PFSK-1 (cell line): ENCODE data around the gene IFITM2.

Source experiments
- POLR2AphosphoS5 ChIP-seq: IDR thresholded peaks from 2 replicates; pipeline ENCODE4 v1.6.1; 2012; ENCODE audit warnings: low read depth, mild to moderate bottlenecking, control low read depth, low read length, moderate library complexity
- REST ChIP-seq, 2 experiments: IDR thresholded peaks; 2 replicates each; pipeline versions ENCODE4 v1.6.1 to v1.8.0; 2011 to 2012; ENCODE audit warnings: low read depth in 2 of 2, low read length in 2 of 2, control low read depth in 1 of 2, inconsistent platforms in 1 of 2, mild to moderate bottlenecking in 1 of 2, moderate library complexity in 1 of 2; ENCODE audit not compliant: insufficient read depth in 1 of 2
- SIN3A ChIP-seq: IDR thresholded peaks from 2 replicates; pipeline ENCODE4 v1.6.1; 2012; ENCODE audit warnings: mild to moderate bottlenecking, low read length, moderate library complexity, borderline replicate concordance; ENCODE audit not compliant: insufficient read depth

- no peak for TF ChIP-seq POLR2AphosphoS5
- no peak for TF ChIP-seq REST (IDR thresholded peaks at IDR 0.05; ENCODE audit: insufficient read depth in 1 of 2, low read depth in 2 of 2, low read length in 2 of 2)
- no peak for TF ChIP-seq SIN3A
These were observed 21.8 kb upstream of the IFITM2 start for GRCh38 chr11:285894-286220.
